ENCODE measurements around the gene EIF4G1. TPM values are rescaled to one million over a fixed set of nuclear protein-coding genes. Genes with fewer than 3 reads are reported as not detected.

The EIF4G1 gene
- total and polyA plus RNA-seq, 8 donors, result 118 to 207 (median 174) TPM

DNA sequence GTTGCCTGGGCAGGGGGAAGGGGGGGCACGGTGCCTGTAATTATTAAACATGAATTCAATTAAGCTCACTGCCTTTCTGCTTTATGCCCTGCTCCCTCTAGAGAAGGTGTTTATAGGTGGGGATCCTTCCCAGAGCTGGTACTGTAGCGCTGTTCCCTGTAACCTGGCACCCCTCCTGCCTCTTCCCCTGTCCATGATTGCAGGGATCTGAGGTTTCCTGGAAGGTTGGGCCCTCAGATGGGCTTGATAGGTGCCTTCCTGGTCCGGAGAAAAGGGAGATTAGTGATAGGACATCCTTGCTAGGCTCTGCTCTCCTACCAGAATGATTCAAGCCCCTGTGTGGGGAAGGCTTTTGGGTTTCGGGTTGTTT is 20.9 kb downstream of the EIF4G1 start:
- DNase-seq (peak in 2 of 6 donors; percentile 19 to 34), FAIRE-seq (no peak), ATAC-seq (peak; percentile 7 to 14 (median 10))
- Histone ChIP-seq H3K4me3 (peak overlapping the region in 2 of 4 donors; percentile 57 to 80), H3K4me1 (peaks cover 0 to 11% (median 0%) of the 10 kb centered on the region in 3 donors), H3K27me3 (no peaks in the 10 kb centered on the region), H3K9me3 (no peaks in the 10 kb centered on the region), H3K27ac (peak overlapping the region; percentile 89 to 93 (median 92)), H3K36me3 (peaks cover 13 to 39% (median 23%) of the 10 kb centered on the region in 3 donors)
- 37 to 44% methylated on average over 4 of the region's 4 CpGs for WGBS, 2 donors
- TF ChIP-seq CTCF (IDR thresholded peaks at IDR 0.05), result no peak
- intact Hi-C loops (cut with DNase I), result no loop called here

GRCh38 chr3:184335661-184336546 is 21.5 kb downstream of the EIF4G1 start:
- peaks cover 0 to 11% (median 0%) of the 10 kb centered on the region in 3 donors for H3K4me1 ChIP-seq
- H3K27ac ChIP-seq, result peak overlapping the region; percentile 89 to 93 (median 92)
- TF ChIP-seq CTCF (IDR thresholded peaks at IDR 0.05), result no peak
- ATAC-seq, result peak; percentile 85 to 86 (median 86)
- FAIRE-seq, result no peak
- peaks cover 7 to 34% (median 23%) of the 10 kb centered on the region in 3 donors for H3K36me3 ChIP-seq
- H3K27me3 ChIP-seq, result no peaks in the 10 kb centered on the region
- DNase-seq, result peak; percentile 77 to 96 (median 89)
- H3K9me3 ChIP-seq, result no peaks in the 10 kb centered on the region
- WGBS, 2 donors, result 1 to 3% methylated on average over 52 to 77 of the region's 77 CpGs
- intact Hi-C loops (cut with DNase I), result no loop called here
- H3K4me3 ChIP-seq, result peak overlapping the region; percentile 51 to 80 (median 60)

DNA sequence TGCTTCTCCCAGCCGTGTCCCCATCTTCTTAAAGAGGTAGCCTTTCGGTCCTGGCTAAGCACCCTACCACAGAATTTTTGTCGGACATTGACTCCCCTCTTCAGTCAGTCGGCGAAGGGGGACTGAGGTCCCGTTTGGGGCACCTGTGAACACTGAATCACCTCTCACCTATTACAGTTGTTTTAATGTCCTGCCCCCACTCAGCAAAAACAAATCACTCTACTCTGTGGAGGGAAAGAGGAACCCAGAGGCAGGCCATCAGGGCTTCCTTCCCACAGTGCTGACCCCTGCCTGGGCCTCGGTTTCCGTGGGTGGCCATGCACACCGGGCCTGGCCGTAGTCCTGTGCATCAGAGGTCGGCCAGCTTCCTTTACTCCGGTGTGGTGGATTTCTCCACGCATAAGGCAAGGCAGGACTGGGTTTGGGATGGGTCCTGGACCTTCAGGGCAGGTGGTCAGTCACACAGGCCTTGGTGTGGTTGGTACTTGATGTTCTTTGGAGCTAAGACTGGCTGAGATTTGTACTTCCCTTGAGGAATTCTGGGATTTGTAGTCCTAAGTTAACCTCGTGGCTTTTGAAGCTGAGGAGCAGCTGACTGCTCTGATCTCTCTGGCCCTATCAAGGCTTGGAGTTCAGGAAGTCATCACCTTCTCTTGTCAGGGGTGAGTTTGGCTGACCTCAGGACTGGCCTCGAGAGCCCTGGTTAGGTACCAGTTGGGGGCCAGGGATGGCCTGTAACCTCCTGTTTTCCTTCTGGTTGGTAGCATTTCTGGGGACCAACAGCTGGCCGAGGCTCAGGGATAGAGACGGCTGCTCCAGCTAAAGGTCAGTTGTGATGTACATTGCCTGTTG is 22.4 kb downstream of the EIF4G1 start:
- Histone ChIP-seq H3K27me3 (no peaks in the 10 kb centered on the region), H3K27ac (peak overlapping the region; percentile 89 to 93 (median 92)), H3K4me1 (peaks cover 0 to 11% (median 0%) of the 10 kb centered on the region in 3 donors), H3K36me3 (peaks cover 5 to 25% (median 17%) of the 10 kb centered on the region in 3 donors), H3K4me3 (peak overlapping the region; percentile 51 to 80 (median 60)), H3K9me3 (no peaks in the 10 kb centered on the region)
- ATAC-seq (peak; percentile 15 to 44 (median 27)), DNase-seq (peak in 2 of 6 donors; percentile 25 to 40), FAIRE-seq (no peak)
- no peak for TF ChIP-seq CTCF (IDR thresholded peaks at IDR 0.05)
- intact Hi-C loops (cut with DNase I), result no loop called here
- WGBS, 2 donors, result 22 to 23% methylated on average over 17 of the region's 17 CpGs

DNA sequence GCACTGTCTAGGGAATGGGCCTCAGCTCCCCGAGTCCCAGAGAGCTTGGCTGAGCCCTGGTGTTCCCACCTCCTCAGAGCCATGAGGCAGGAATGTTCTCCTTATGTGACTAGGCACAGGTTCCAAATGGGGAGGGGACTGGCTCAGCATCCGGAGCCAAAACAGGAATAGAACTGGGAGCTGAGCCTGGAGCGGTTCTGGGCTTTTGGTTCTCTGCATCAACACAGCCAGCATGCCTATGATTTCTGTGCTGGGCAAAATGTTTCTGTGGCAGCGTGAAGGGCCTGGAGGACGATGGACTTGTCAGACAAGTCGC is 23.0 kb downstream of the EIF4G1 start, which contains the start of gene FAM131A:
TSS of gene FAM131A (plus strand) at position 202 of the 316 bp plus-strand sequence. CDS start at position 233, 31 bp downstream.
- ATAC-seq, result no peak
- WGBS, 2 donors, result 64 to 73% methylated on average over 6 of the region's 6 CpGs
- Histone ChIP-seq H3K27me3 (no peaks in the 10 kb centered on the region), H3K9me3 (no peaks in the 10 kb centered on the region), H3K4me1 (peaks cover 0 to 11% (median 0%) of the 10 kb centered on the region in 3 donors), H3K4me3 (peak within 1 kb of the TSS; percentile 51 to 80 (median 60)), H3K36me3 (peaks cover 0 to 19% (median 12%) of the 10 kb centered on the region in 3 donors), H3K27ac (peak within 1 kb of the TSS; percentile 89 to 93 (median 92))
- peak in 1 of 6 donors; percentile 31 for DNase-seq
- intact Hi-C loops (cut with DNase I), result no loop called here
- FAIRE-seq, result no peak
- TF ChIP-seq CTCF (IDR thresholded peaks at IDR 0.05), result no peak
